Umbilical cord (tissue), 2 donors: Measurements from ENCODE around the gene C2orf92. TPM values are rescaled to one million over a fixed set of nuclear protein-coding genes. Genes with fewer than 3 reads are reported as not detected.

Experiments
- DNase-seq: peaks from one replicate; pipeline ENCODE4 v3.0.0-alpha.2; 2015; ENCODE audit warnings: low spot score
- total RNA-seq: library from RNA; depleted of rRNA; stranded (reverse); fragments of >200 nt; gene quantifications from one replicate; pipeline ENCODE4 v1.2.3, GENCODE V29; 2014; ENCODE audit warnings: low replicate concordance; ENCODE audit not compliant: insufficient read depth

C2orf92 gene
- total RNA-seq, 1 donor from 2014 or later, result 17.3 TPM

- DNase-seq, result no peak
Observed at GRCh38 chr2:97714084-97714949, 44.8 kb downstream of the C2orf92 start.

- DNase-seq, result no peak
Observed at GRCh38 chr2:97714950-97715652, 45.6 kb downstream of the C2orf92 start.

GRCh38 chr2:97715951-97716694 is 46.6 kb downstream of the C2orf92 start:
- no peak for DNase-seq

- no peak for DNase-seq
Observed at GRCh38 chr2:97716695-97717612, 47.4 kb downstream of the C2orf92 start.

GRCh38 chr2:97717613-97717995 is 48.1 kb downstream of the C2orf92 start:
- no peak for DNase-seq

- DNase-seq, result no peak
Observed at GRCh38 chr2:97718051-97718882, 48.8 kb downstream of the C2orf92 start.

DNA sequence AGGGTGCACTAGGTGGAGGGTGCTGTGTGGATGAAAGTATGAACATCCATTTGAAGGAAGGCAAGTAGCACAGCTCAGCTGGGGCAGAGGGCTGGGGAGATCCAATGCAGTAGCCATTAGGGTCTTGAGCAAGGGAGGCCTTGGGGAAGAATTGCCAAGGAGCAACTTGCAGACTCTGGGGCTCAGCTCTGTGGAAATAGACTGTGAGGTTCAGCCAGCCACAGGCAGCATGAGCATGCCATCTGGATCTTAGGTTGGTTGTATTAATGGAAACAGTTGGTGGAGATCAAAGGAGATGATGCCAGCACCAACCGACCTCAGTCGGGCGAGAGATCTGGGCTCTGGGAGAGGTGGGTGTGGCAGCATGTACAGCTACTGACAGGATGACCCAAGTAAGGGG is 49.4 kb downstream of the C2orf92 start:
- no peak for DNase-seq

DNA sequence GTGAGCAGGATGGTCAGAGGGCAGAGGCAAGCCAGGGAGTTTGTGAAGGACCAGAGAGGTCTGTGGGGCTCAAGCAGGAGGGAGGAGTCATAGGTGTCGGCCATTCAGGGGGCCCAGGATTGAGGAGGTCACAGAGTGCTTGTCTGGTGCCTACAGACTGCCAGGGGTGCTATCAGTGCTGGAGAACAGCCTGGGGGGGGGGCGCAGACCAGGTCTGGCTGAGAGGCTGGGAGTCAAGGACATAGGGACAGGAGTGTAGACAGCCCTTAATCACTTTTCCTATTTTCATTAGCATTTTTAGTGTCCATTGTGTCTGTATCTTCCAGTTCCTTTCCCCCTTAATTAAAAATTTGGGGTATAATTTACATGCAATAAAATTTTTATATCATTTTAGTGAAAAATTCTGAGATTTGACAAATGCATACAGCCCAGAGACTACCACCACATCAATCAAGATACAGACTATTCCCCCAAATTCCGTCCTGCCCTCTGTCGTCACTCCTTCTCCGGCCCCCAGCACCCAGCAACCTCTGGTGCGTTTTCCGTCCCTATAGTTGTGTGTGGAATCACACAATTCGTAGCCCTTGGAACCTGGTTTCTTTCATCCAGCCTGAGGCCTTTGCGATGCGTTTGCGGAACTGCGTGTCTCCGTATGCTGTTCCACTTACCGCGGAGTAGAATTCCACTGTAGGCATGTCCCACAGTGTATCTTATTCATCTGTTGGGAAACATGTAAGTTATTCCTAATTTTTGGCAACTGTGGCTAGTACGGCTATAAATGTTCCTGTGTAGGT is 50.0 kb downstream of the C2orf92 start:
- no peak for DNase-seq

DNA sequence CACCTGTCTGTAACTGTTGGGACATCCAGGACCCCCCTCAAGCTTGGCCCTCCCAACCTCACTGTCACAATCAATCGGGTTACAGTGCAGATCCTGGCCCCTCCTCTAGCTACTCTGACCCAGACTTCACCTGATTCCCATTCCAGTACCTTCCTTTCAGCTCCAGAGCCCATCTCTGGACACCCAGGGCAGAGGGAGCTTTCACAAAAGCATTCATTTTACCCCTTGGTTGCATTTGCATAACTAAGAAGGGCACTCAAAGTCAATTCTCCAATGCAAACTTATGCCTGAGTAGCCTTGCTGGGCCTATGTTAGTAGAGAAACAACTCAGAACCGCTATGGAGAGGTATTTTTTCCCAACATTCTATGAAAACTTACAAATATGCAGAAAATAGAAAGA is 51.2 kb downstream of the C2orf92 start:
- no peak for DNase-seq

- peak; percentile 12 for DNase-seq
Observed at GRCh38 chr2:97722227-97722626, 52.7 kb downstream of the C2orf92 start.

GRCh38 chr2:97723156-97724072 is 53.9 kb downstream of the C2orf92 start:
- DNase-seq, result no peak

DNA sequence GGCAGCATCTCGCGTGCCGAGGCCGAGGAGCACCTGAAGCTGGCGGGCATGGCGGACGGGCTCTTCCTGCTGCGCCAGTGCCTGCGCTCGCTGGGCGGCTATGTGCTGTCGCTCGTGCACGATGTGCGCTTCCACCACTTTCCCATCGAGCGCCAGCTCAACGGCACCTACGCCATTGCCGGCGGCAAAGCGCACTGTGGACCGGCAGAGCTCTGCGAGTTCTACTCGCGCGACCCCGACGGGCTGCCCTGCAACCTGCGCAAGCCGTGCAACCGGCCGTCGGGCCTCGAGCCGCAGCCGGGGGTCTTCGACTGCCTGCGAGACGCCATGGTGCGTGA is 54.5 kb downstream of the C2orf92 start:
- DNase-seq, result no peak

DNA sequence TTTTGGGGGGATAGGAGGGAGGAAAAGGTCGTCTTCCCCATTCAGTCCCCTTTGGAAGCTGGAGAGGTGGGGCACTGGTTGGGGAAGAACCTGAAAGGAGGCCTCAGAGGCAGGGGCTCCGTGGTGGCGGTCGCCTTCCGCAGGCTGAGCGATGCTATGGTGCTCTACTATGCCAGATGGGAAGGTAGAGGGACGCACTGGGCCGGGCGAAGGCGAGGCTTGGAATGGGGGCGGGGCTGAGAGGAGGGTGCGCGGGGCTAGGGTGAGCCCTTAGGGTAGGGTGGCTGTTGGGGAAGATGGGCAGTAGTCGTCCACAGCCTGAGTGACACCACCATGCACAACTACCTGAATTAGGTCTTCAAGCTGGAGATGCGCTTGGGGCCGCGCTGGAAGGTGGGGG is 55.0 kb downstream of the C2orf92 start:
- no peak for DNase-seq

GRCh38 chr2:97724946-97725688 is 55.6 kb downstream of the C2orf92 start:
- no peak for DNase-seq

GRCh38 chr2:97726261-97727064 is 57.0 kb downstream of the C2orf92 start:
- peak; percentile 18 for DNase-seq

GRCh38 chr2:97727296-97727695 is 57.8 kb downstream of the C2orf92 start:
- DNase-seq, result no peak
